Esophagus squamous epithelium (tissue), 4 donors: ENCODE measurements around the gene MAPK12.
A peak's percentile ranks its signal among the peaks of the same experiment; 100 is the strongest.

ENCODE experiments used
- CTCF ChIP-seq, 6 experiments: fragments of 450-650 bp in 4 of 6; fragments of 200-600 bp in 2 of 6; sonication (generic) in 2 of 6; IDR thresholded peaks; one replicate each; pipeline ENCODE4 v1.5.1; 2016 to 2019; ENCODE audit warnings: antibody characterized with exemption in 6 of 6, mild to moderate bottlenecking in 4 of 6, moderate library complexity in 4 of 6
- POLR2A ChIP-seq, 4 donors: fragments of 450-650 bp; IDR thresholded peaks; one replicate each; pipeline ENCODE4 v1.6.1; 2017; ENCODE audit warnings: antibody characterized with exemption in 4 of 4, mild to moderate bottlenecking in 4 of 4, moderate library complexity in 3 of 4

GRCh38 chr22:50274311-50274710, 12.8 kb upstream of the MAPK12 start:
- peak in 4 of 6 experiments; percentile 17 to 41 (median 30) for TF ChIP-seq CTCF (IDR thresholded peaks at IDR 0.05)
- no peak for TF ChIP-seq POLR2A (IDR thresholded peaks at IDR 0.05)
